GM12878 (cell line): ENCODE measurements around the gene ACTL7A. TPM values are rescaled to one million over a fixed set of nuclear protein-coding genes. Genes with fewer than 3 reads are reported as not detected.

Experiments used
- ATAC-seq: fragments of 200-7000 bp; cut with Tn5 transposase; 3 replicates; pipeline ENCODE4 v1.9.1; 2020; ENCODE audit warnings: mild to moderate bottlenecking, moderate library complexity
- BruUV-seq: library from RNA; stranded (reverse); fragments of 400-500 nt; replicated peaks from 2 replicates; lab custom pipeline; 2021; lab: Mats Ljungman, UMichigan
- CTCF ChIA-PET: fragments of 300-600 bp; sonication (Branson Sonifier 250); formaldehyde crosslinking; extraction: SDS; loops from one replicate; lab custom pipeline; 2021; ENCODE audit warnings: inconsistent platforms; lab: Yijun Ruan, JAX
- POLR2A ChIA-PET: fragments of 350-600 bp; formaldehyde crosslinking; extraction: SDS; loops from one replicate; lab custom pipeline; 2021; ENCODE audit warnings: inconsistent platforms; lab: Charles Lee
- RAD21 ChIA-PET: fragments of 300-600 bp; sonication (Branson Sonifier 250); formaldehyde crosslinking; loops from one replicate; lab custom pipeline; 2023; ENCODE audit warnings: antibody characterized with exemption; ENCODE audit not compliant: unreplicated experiment; lab: Charles Lee
- SMC1A ChIA-PET: fragments of 300-600 bp; sonication (Branson Sonifier 250); formaldehyde crosslinking; loops from one replicate; lab custom pipeline; 2023; ENCODE audit not compliant: unreplicated experiment, uncharacterized antibody; lab: Charles Lee
- DNase-seq: peaks from one replicate; pipeline ENCODE4 v3.0.0-alpha.2; 2011; ENCODE audit warnings: low read depth, low spot score
- FAIRE-seq: peaks from 3 replicates; lab custom pipeline; 2011; peaks lifted over from hg19 to GRCh38; lab: Jason Lieb, UNC
- H2AFZ ChIP-seq: 2 replicates; pipeline ENCODE4 v1.6.0; 2011; ENCODE audit warnings: low read depth, low read length, control low read depth; ENCODE audit not compliant: control insufficient read depth
- H3K27ac ChIP-seq: 2 replicates; pipeline ENCODE4 v1.5.1; 2011; ENCODE audit warnings: control low read depth; ENCODE audit not compliant: control insufficient read depth, insufficient read depth
- H3K27me3 ChIP-seq, 2 experiments: replicated peaks in 1 of 2; 2 replicates each; pipeline versions ENCODE4 v1.6.0 to v1.6.1; 2011; ENCODE audit warnings: low read length in 1 of 2; ENCODE audit not compliant: control insufficient read depth in 2 of 2, insufficient read depth in 2 of 2
- H3K36me3 ChIP-seq, 2 experiments: 2 replicates each; pipeline ENCODE4 v1.5.1; 2011; ENCODE audit warnings: low read length in 1 of 2; ENCODE audit not compliant: control insufficient read depth in 2 of 2, insufficient read depth in 2 of 2
- H3K4me1 ChIP-seq: 2 replicates; pipeline ENCODE4 v1.6.1; 2011; ENCODE audit warnings: mild to moderate bottlenecking, low read length, moderate library complexity, mixed read lengths; ENCODE audit not compliant: control insufficient read depth, insufficient read depth
- H3K4me2 ChIP-seq: 2 replicates; pipeline ENCODE4 v1.6.0; 2011; ENCODE audit warnings: control low read depth; ENCODE audit not compliant: control insufficient read depth, insufficient read depth
- H3K4me3 ChIP-seq: fragments of 200-600 bp; sonication (generic); 2 replicates; pipeline ENCODE4 v1.5.1; 2016
- H3K79me2 ChIP-seq: 2 replicates; pipeline ENCODE4 v1.6.0; 2011; ENCODE audit warnings: low read length; ENCODE audit not compliant: control insufficient read depth, insufficient read depth
- H3K9ac ChIP-seq: 2 replicates; pipeline ENCODE4 v1.8.0; 2011; ENCODE audit warnings: low read length, control low read depth, mixed read lengths; ENCODE audit not compliant: control insufficient read depth, insufficient read depth
- H3K9me3 ChIP-seq: replicated peaks from 3 replicates; pipeline ENCODE4 v1.5.1; 2011; ENCODE audit warnings: mild to moderate bottlenecking, low read length; ENCODE audit not compliant: control insufficient read depth, insufficient read depth
- H4K20me1 ChIP-seq: 2 replicates; pipeline ENCODE4 v1.6.0; 2011; ENCODE audit not compliant: control insufficient read depth, insufficient read depth
- EED ChIP-seq: sonication (generic); IDR thresholded peaks from 2 replicates; pipeline ENCODE4 v1.6.1; 2016; ENCODE audit warnings: antibody characterized with exemption, low read depth
- PAX8 ChIP-seq: fragments of 450-650 bp; IDR thresholded peaks from 2 replicates; pipeline ENCODE4 v1.6.1; 2017; ENCODE audit warnings: mild to moderate bottlenecking, moderate library complexity
- RFX5 ChIP-seq: IDR thresholded peaks from 2 replicates; pipeline ENCODE4 v1.6.1; 2011; ENCODE audit warnings: low read depth, low read length, improper control_type of control experiment
- WRNIP1 ChIP-seq: IDR thresholded peaks from 2 replicates; pipeline ENCODE4 v1.6.1; 2011; ENCODE audit warnings: low read depth, low read length, improper control_type of control experiment, borderline replicate concordance
- ZNF384 ChIP-seq: IDR thresholded peaks from 2 replicates; pipeline ENCODE4 v1.6.1; 2012; ENCODE audit warnings: low read depth, mild to moderate bottlenecking, low read length, improper control_type of control experiment, borderline replicate concordance
- WGBS: methylation state at CpG from one replicate; pipeline ENCODE4 v1.1.6; 2016; ENCODE audit warnings: low lambda C conversion rate; ENCODE audit not compliant: insufficient replicate concordance, insufficient coverage; ENCODE audit errors: missing lambda C conversion rate; 5-methylcytosine and 5-hydroxymethylcytosine counted together
- in situ Hi-C: fragments of 300-500 bp; cut with MboI; formaldehyde crosslinking; loops from 9 replicates; pipeline ENCODE4 v1.14.3; 2018; ENCODE audit warnings: mixed read lengths
- intact Hi-C: fragments of 100-400 bp; cut with micrococcal nuclease; formaldehyde crosslinking; loops from one replicate; pipeline ENCODE4 v1.14.2; 2022; ENCODE audit not compliant: unreplicated experiment
- polyA plus RNA-seq, 11 experiments: library from polyadenylated mRNA; depleted of rRNA in 4 of 11; unstranded in 6 of 11; stranded (reverse) in 5 of 11; fragments of >200 nt; fragmentation: Nextera tagmentation in 4 of 11; fragmentation: Illumina TruSeq in 1 of 11; extraction: Ambion mirVana in 4 of 11; extraction: Trizol in 1 of 11; gene quantifications; 1 replicate in 1 of 11; 2 replicates in 10 of 11; pipeline versions ENCODE4 v1.2.1 to v1.2.3, GENCODE V29; 2011 to 2016; ENCODE audit warnings: inconsistent platforms in 2 of 11, missing spikeins in 2 of 11, low read depth in 1 of 11
- total RNA-seq, 4 experiments: library from RNA; depleted of rRNA in 3 of 4; stranded (reverse); fragments of >200 nt in 3 of 4; fragmentation: Illumina TruSeq in 1 of 4; extraction: Trizol in 1 of 4; gene quantifications; 2 replicates each; pipeline versions ENCODE4 v1.2.1 to v1.2.3, GENCODE V29; 2013 to 2021
- TF ChIP-seq, protein P1 (sequence below): fragments of 450-650 bp; IDR thresholded peaks from 2 replicates; pipeline ENCODE4 v1.6.1; 2017; ENCODE audit warnings: mild to moderate bottlenecking, moderate library complexity
- TF ChIP-seq, protein P2 (sequence below): fragments of 450-650 bp; IDR thresholded peaks from 2 replicates; pipeline ENCODE4 v1.6.1; 2017; ENCODE audit warnings: antibody characterized with exemption, mild to moderate bottlenecking, moderate library complexity
- TF ChIP-seq, protein P3 (sequence below): IDR thresholded peaks from 2 replicates; pipeline ENCODE4 v1.6.1; 2012; ENCODE audit warnings: low read depth, low read length, improper control_type of control experiment
- TF ChIP-seq, protein P4 (sequence below): IDR thresholded peaks from 2 replicates; pipeline ENCODE4 v1.6.1; 2011; ENCODE audit warnings: low read depth, low read length, improper control_type of control experiment, borderline replicate concordance
- TF ChIP-seq, protein P5 (sequence below): fragments of 450-650 bp; IDR thresholded peaks from 2 replicates; pipeline ENCODE4 v1.6.1; 2017; ENCODE audit warnings: mild to moderate bottlenecking, low read depth, inconsistent platforms; ENCODE audit not compliant: poor library complexity, severe bottlenecking

ACTL7A gene
- total and polyA plus RNA-seq, 10 of the 15 experiments (the other 5 are each of a cell fraction or from before 2014, with no cell fraction given) = not detected

DNA sequence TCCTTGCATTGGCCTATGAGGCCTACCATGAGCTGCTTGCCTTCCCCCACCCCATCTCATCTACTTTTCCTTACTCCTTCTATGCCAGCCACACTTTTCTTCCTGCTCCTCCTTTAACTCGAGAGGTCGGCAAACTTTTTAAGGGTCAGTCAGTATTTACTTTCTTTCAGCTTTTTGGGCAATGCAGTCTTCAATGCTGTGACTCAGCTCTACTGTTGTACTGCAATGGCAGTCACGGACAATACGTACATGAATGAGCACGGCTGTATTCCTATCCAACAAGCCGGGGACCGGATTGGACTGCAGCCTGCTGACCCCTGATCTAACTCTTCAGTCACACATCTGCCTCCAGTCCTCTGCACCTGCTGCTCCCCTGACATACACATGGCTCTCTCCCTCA, 602 bp upstream of the ACTL7A start (continued):
- TF ChIP-seq, protein P1, sequence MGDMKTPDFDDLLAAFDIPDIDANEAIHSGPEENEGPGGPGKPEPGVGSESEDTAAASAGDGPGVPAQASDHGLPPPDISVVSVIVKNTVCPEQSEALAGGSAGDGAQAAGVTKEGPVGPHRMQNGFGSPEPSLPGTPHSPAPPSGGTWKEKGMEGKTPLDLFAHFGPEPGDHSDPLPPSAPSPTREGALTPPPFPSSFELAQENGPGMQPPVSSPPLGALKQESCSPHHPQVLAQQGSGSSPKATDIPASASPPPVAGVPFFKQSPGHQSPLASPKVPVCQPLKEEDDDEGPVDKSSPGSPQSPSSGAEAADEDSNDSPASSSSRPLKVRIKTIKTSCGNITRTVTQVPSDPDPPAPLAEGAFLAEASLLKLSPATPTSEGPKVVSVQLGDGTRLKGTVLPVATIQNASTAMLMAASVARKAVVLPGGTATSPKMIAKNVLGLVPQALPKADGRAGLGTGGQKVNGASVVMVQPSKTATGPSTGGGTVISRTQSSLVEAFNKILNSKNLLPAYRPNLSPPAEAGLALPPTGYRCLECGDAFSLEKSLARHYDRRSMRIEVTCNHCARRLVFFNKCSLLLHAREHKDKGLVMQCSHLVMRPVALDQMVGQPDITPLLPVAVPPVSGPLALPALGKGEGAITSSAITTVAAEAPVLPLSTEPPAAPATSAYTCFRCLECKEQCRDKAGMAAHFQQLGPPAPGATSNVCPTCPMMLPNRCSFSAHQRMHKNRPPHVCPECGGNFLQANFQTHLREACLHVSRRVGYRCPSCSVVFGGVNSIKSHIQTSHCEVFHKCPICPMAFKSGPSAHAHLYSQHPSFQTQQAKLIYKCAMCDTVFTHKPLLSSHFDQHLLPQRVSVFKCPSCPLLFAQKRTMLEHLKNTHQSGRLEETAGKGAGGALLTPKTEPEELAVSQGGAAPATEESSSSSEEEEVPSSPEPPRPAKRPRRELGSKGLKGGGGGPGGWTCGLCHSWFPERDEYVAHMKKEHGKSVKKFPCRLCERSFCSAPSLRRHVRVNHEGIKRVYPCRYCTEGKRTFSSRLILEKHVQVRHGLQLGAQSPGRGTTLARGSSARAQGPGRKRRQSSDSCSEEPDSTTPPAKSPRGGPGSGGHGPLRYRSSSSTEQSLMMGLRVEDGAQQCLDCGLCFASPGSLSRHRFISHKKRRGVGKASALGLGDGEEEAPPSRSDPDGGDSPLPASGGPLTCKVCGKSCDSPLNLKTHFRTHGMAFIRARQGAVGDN = no peak
- TF ChIP-seq, all 136 proteins: peak for 0

DNA sequence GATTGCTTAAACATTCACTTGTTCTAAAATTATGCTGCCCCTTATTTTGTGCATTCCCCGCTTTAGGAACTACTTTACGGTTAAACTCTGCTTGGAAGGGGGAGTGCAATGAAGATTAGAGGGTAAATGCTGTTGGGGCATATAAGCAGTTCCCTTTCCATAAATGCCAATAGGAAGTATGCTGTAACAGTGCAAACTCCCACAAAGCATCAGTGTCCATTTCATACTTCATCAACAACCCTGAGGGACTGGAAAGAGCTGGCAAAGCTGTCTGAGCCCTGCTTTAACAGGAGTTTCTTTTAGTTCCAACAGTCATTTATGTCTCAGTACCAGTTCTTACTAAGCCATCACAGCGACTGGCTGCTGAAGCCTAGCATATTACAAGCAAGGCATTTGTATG, 1.8 kb downstream of the ACTL7A start:
- Histone ChIP-seq H3K27ac (no peak overlapping the region), H2AFZ (no peak overlapping the region), H4K20me1 (no peaks in the 10 kb centered on the region), H3K79me2 (no peaks in the 10 kb centered on the region), H3K4me2 (no peak overlapping the region), H3K4me1 (no peaks in the 10 kb centered on the region), H3K4me3 (no peak overlapping the region), H3K9me3 (no peaks in the 10 kb centered on the region), H3K9ac (no peak overlapping the region), H3K36me3 (no peaks in the 10 kb centered on the region; a peak in 1 of 4 replicates), H3K27me3 (no peaks in the 10 kb centered on the region)
- intact Hi-C loops (no loop called here), in situ Hi-C loops (no loop called here)
- no peak for DNase-seq
- ATAC-seq = no peak
- no TSS peak for BruUV-seq
- WGBS = 82% methylated on average over 3 of the region's 3 CpGs
- no peak for FAIRE-seq
- RAD21 ChIA-PET = no interaction called here
- SMC1A ChIA-PET = no interaction called here
- CTCF ChIA-PET = no interaction called here
- POLR2A ChIA-PET = no interaction called here
- TF ChIP-seq, protein P2, sequence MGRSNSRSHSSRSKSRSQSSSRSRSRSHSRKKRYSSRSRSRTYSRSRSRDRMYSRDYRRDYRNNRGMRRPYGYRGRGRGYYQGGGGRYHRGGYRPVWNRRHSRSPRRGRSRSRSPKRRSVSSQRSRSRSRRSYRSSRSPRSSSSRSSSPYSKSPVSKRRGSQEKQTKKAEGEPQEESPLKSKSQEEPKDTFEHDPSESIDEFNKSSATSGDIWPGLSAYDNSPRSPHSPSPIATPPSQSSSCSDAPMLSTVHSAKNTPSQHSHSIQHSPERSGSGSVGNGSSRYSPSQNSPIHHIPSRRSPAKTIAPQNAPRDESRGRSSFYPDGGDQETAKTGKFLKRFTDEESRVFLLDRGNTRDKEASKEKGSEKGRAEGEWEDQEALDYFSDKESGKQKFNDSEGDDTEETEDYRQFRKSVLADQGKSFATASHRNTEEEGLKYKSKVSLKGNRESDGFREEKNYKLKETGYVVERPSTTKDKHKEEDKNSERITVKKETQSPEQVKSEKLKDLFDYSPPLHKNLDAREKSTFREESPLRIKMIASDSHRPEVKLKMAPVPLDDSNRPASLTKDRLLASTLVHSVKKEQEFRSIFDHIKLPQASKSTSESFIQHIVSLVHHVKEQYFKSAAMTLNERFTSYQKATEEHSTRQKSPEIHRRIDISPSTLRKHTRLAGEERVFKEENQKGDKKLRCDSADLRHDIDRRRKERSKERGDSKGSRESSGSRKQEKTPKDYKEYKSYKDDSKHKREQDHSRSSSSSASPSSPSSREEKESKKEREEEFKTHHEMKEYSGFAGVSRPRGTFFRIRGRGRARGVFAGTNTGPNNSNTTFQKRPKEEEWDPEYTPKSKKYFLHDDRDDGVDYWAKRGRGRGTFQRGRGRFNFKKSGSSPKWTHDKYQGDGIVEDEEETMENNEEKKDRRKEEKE = no peak
- TF ChIP-seq RFX5 (no peak), ZNF384 (no peak), EED (no peak), WRNIP1 (no peak), PAX8 (no peak)
- TF ChIP-seq, protein P3, sequence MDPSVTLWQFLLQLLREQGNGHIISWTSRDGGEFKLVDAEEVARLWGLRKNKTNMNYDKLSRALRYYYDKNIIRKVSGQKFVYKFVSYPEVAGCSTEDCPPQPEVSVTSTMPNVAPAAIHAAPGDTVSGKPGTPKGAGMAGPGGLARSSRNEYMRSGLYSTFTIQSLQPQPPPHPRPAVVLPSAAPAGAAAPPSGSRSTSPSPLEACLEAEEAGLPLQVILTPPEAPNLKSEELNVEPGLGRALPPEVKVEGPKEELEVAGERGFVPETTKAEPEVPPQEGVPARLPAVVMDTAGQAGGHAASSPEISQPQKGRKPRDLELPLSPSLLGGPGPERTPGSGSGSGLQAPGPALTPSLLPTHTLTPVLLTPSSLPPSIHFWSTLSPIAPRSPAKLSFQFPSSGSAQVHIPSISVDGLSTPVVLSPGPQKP = no peak
- TF ChIP-seq, protein P4, sequence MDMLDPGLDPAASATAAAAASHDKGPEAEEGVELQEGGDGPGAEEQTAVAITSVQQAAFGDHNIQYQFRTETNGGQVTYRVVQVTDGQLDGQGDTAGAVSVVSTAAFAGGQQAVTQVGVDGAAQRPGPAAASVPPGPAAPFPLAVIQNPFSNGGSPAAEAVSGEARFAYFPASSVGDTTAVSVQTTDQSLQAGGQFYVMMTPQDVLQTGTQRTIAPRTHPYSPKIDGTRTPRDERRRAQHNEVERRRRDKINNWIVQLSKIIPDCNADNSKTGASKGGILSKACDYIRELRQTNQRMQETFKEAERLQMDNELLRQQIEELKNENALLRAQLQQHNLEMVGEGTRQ = no peak
- TF ChIP-seq, protein P5, sequence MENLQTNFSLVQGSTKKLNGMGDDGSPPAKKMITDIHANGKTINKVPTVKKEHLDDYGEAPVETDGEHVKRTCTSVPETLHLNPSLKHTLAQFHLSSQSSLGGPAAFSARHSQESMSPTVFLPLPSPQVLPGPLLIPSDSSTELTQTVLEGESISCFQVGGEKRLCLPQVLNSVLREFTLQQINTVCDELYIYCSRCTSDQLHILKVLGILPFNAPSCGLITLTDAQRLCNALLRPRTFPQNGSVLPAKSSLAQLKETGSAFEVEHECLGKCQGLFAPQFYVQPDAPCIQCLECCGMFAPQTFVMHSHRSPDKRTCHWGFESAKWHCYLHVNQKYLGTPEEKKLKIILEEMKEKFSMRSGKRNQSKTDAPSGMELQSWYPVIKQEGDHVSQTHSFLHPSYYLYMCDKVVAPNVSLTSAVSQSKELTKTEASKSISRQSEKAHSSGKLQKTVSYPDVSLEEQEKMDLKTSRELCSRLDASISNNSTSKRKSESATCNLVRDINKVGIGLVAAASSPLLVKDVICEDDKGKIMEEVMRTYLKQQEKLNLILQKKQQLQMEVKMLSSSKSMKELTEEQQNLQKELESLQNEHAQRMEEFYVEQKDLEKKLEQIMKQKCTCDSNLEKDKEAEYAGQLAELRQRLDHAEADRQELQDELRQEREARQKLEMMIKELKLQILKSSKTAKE = no peak
